H9 (cell line): ENCODE results near the gene UGT1A6. TPM values are rescaled to one million over a fixed set of nuclear protein-coding genes. Genes with fewer than 3 reads are reported as not detected.

Experiments used
- DNase-seq: peaks from one replicate; pipeline ENCODE4 v3.0.0-alpha.2; 2017
- H2AFZ ChIP-seq: one replicate; pipeline ENCODE4 v1.6.1; 2013; ENCODE audit warnings: mild to moderate bottlenecking, low read length, control low read depth, moderate library complexity
- H2AK5ac ChIP-seq: 2 replicates; pipeline ENCODE4 v1.6.1; 2013; ENCODE audit warnings: low read length, control low read depth, mixed read lengths; ENCODE audit not compliant: insufficient read length
- H2BK120ac ChIP-seq: one replicate; pipeline ENCODE4 v1.6.1; 2013; ENCODE audit warnings: low read depth, mild to moderate bottlenecking, low read length, control low read depth, inconsistent platforms; ENCODE audit not compliant: poor library complexity, severe bottlenecking
- H2BK12ac ChIP-seq: 2 replicates; pipeline ENCODE4 v1.6.1; 2013; ENCODE audit warnings: low read length, control low read depth, mixed read lengths, low read depth; ENCODE audit not compliant: insufficient read length
- H2BK15ac ChIP-seq: 2 replicates; pipeline ENCODE4 v1.6.1; 2013; ENCODE audit warnings: low read depth, low read length, control low read depth
- H2BK20ac ChIP-seq: one replicate; pipeline ENCODE4 v1.6.1; 2013; ENCODE audit warnings: low read depth, mild to moderate bottlenecking, low read length, control low read depth, inconsistent platforms; ENCODE audit not compliant: poor library complexity, severe bottlenecking
- H2BK5ac ChIP-seq: 2 replicates; pipeline ENCODE4 v1.6.1; 2013; ENCODE audit warnings: low read length, control low read depth, mixed read lengths; ENCODE audit not compliant: insufficient read length
- H3K14ac ChIP-seq: 2 replicates; pipeline ENCODE4 v1.6.1; 2013; ENCODE audit warnings: low read length, control low read depth; ENCODE audit not compliant: insufficient read depth
- H3K18ac ChIP-seq: 2 replicates; pipeline ENCODE4 v1.6.1; 2013; ENCODE audit warnings: low read depth, mild to moderate bottlenecking, mixed read lengths, low read length, control low read depth; ENCODE audit not compliant: insufficient read length
- H3K23ac ChIP-seq: 2 replicates; pipeline ENCODE4 v1.6.1; 2013; ENCODE audit warnings: low read length, control low read depth, mixed read lengths, low read depth; ENCODE audit not compliant: insufficient read length
- H3K23me2 ChIP-seq: 2 replicates; pipeline ENCODE4 v1.6.1; 2013; ENCODE audit warnings: low read depth, mild to moderate bottlenecking, mixed read lengths, low read length, control low read depth; ENCODE audit not compliant: insufficient read length, poor library complexity, severe bottlenecking
- H3K27ac ChIP-seq: 2 replicates; pipeline ENCODE4 v1.5.1; 2013; ENCODE audit warnings: low read length, control low read depth, mixed read lengths, low read depth; ENCODE audit not compliant: insufficient read length
- H3K27me3 ChIP-seq: 2 replicates; pipeline ENCODE4 v1.6.1; 2013; ENCODE audit warnings: low read length, control low read depth, inconsistent platforms; ENCODE audit not compliant: insufficient read depth
- H3K4ac ChIP-seq: 2 replicates; pipeline ENCODE4 v1.6.1; 2013; ENCODE audit warnings: low read depth, mild to moderate bottlenecking, control low read depth, inconsistent platforms, low read length, moderate library complexity
- H3K4me1 ChIP-seq: 2 replicates; pipeline ENCODE4 v1.6.1; 2013; ENCODE audit warnings: low read length, control low read depth, inconsistent platforms; ENCODE audit not compliant: insufficient read depth
- H3K4me2 ChIP-seq: 2 replicates; pipeline ENCODE4 v1.6.1; 2013; ENCODE audit warnings: low read length, control low read depth, mixed read lengths; ENCODE audit not compliant: insufficient read length, insufficient read depth
- H3K56ac ChIP-seq: 2 replicates; pipeline ENCODE4 v1.6.1; 2013; ENCODE audit warnings: low read depth, mild to moderate bottlenecking, mixed read lengths, low read length, control low read depth; ENCODE audit not compliant: insufficient read length
- H3K79me1 ChIP-seq: 2 replicates; pipeline ENCODE4 v1.6.1; 2013; ENCODE audit warnings: low read depth, mild to moderate bottlenecking, moderate library complexity, low read length, control low read depth, inconsistent platforms; ENCODE audit not compliant: insufficient read depth, poor library complexity, severe bottlenecking
- H3K79me2 ChIP-seq: 2 replicates; pipeline ENCODE4 v1.6.1; 2013; ENCODE audit warnings: low read length, control low read depth, inconsistent platforms; ENCODE audit not compliant: insufficient read depth
- H3K9ac ChIP-seq: 2 replicates; pipeline ENCODE4 v1.6.1; 2013; ENCODE audit warnings: low read length, control low read depth, mixed read lengths; ENCODE audit not compliant: insufficient read length; ENCODE audit errors: extremely low read depth
- H3K9me3 ChIP-seq: one replicate; pipeline ENCODE4 v1.6.1; 2013; ENCODE audit warnings: low read depth, low read length, inconsistent platforms; ENCODE audit not compliant: control insufficient read depth
- H3T11ph ChIP-seq: one replicate; pipeline ENCODE4 v1.6.1; 2013; ENCODE audit warnings: mild to moderate bottlenecking, low read length, control low read depth, inconsistent platforms
- H4K20me1 ChIP-seq: one replicate; pipeline ENCODE4 v1.6.1; 2013; ENCODE audit not compliant: control insufficient read depth, insufficient read length, insufficient read depth
- H4K5ac ChIP-seq: 2 replicates; pipeline ENCODE4 v1.6.1; 2013; ENCODE audit warnings: low read depth, mild to moderate bottlenecking, mixed read lengths, low read length, control low read depth; ENCODE audit not compliant: insufficient read length
- H4K8ac ChIP-seq: replicated peaks from 2 replicates; pipeline ENCODE4 v1.6.1; 2013; ENCODE audit warnings: low read length, control low read depth, mixed read lengths, low read depth; ENCODE audit not compliant: insufficient read length
- H4K91ac ChIP-seq: 2 replicates; pipeline ENCODE4 v1.6.1; 2013; ENCODE audit warnings: low read depth, mild to moderate bottlenecking, moderate library complexity, mixed read lengths, low read length, control low read depth; ENCODE audit not compliant: insufficient read length
- H3K27ac Mint-ChIP-seq, 3 experiments: 2 replicates in 2 of 3; 3 replicates in 1 of 3; pipeline ENCODE4 v1.8.0; 2020 to 2021; ENCODE audit warnings: mixed read lengths in 3 of 3, mild to moderate bottlenecking in 1 of 3, moderate library complexity in 1 of 3
- H3K27me3 Mint-ChIP-seq: 2 replicates; pipeline ENCODE4 v1.8.0; 2021; ENCODE audit warnings: low read depth, mild to moderate bottlenecking, moderate library complexity, mixed read lengths
- H3K36me3 Mint-ChIP-seq, 3 experiments: 2 replicates in 2 of 3; 3 replicates in 1 of 3; pipeline ENCODE4 v1.8.0; 2020 to 2021; ENCODE audit warnings: low read depth in 3 of 3, mixed read lengths in 3 of 3; ENCODE audit not compliant: insufficient read depth in 1 of 3
- H3K4me1 Mint-ChIP-seq, 2 experiments: 2 replicates each; pipeline ENCODE4 v1.8.0; 2020; ENCODE audit warnings: mixed read lengths in 2 of 2
- H3K4me3 Mint-ChIP-seq, 2 experiments: 2 replicates in 1 of 2; 3 replicates in 1 of 2; pipeline ENCODE4 v1.8.0; 2020 to 2021; ENCODE audit warnings: mild to moderate bottlenecking in 2 of 2, mixed read lengths in 2 of 2, moderate library complexity in 1 of 2
- H3K9me3 Mint-ChIP-seq, 2 experiments: 2 replicates in 1 of 2; 3 replicates in 1 of 2; pipeline ENCODE4 v1.8.0; 2020; ENCODE audit warnings: mild to moderate bottlenecking in 2 of 2, mixed read lengths in 2 of 2, moderate library complexity in 1 of 2
- CTCF ChIP-seq: fragments of 200-600 bp; sonication (generic); conservative IDR thresholded peaks from 3 replicates; pipeline ENCODE4 v1.8.0; 2021; ENCODE audit warnings: antibody characterized with exemption, mild to moderate bottlenecking
- WGBS: extraction: QIAGEN DNeasy Blood & Tissue Kit; methylation state at CpG from one replicate; pipeline ENCODE4 v1.1.7; 2013; ENCODE audit warnings: missing lambda C conversion rate, low lambda C conversion rate, mixed read lengths; ENCODE audit not compliant: insufficient read length; ENCODE audit errors: extremely low coverage; 5-methylcytosine and 5-hydroxymethylcytosine counted together
- total RNA-seq: library from RNA; stranded (reverse); gene quantifications from 2 replicates; pipeline ENCODE4 v1.2.1, GENCODE V29; 2021

Gene UGT1A6
- total RNA-seq, 1 experiment from 2014 or later, result not detected

- no peak overlapping the region for H4K5ac ChIP-seq
- H3K4me2 ChIP-seq, result no peak overlapping the region
- no peak overlapping the region for H3K27ac Mint-ChIP-seq
- DNase-seq, result no peak
- H2BK5ac ChIP-seq, result no peak overlapping the region
- no peak overlapping the region for H4K91ac ChIP-seq
- no peak overlapping the region for H2BK20ac ChIP-seq
- H2BK120ac ChIP-seq, result no peak overlapping the region
- no peak overlapping the region for H3K23ac ChIP-seq
- no CpG with 5 or more reads among the region's 2 CpGs for WGBS
- TF ChIP-seq CTCF, result no peak
- no peaks in the 10 kb centered on the region for H3K23me2 ChIP-seq
- H2BK15ac ChIP-seq, result no peak overlapping the region
- no peak overlapping the region for H3K9ac ChIP-seq
- no peak overlapping the region for H3K4me3 Mint-ChIP-seq
- H3T11ph ChIP-seq, result no peak overlapping the region
- no peak overlapping the region for H3K4ac ChIP-seq
- no peak overlapping the region for H2AK5ac ChIP-seq
- no peaks in the 10 kb centered on the region for H3K4me1 ChIP-seq
- peaks cover 11 to 14% of the 10 kb centered on the region in 2 experiments for H3K9me3 Mint-ChIP-seq
- H3K4me1 Mint-ChIP-seq, result no peaks in the 10 kb centered on the region
- H2BK12ac ChIP-seq, result no peak overlapping the region
- no peak overlapping the region for H3K14ac ChIP-seq
- H3K36me3 Mint-ChIP-seq, result peaks cover 0 to 7% (median 5%) of the 10 kb centered on the region in 3 experiments; a peak in 4 of 7 replicates
- no peak overlapping the region for H2AFZ ChIP-seq
- peaks cover 2% of the 10 kb centered on the region for H3K27me3 Mint-ChIP-seq
- H3K79me1 ChIP-seq, result no peaks in the 10 kb centered on the region
- H3K27me3 ChIP-seq, result no peaks in the 10 kb centered on the region
- no peaks in the 10 kb centered on the region for H3K79me2 ChIP-seq
- no peaks in the 10 kb centered on the region for H3K9me3 ChIP-seq
- H3K27ac ChIP-seq, result no peak overlapping the region
- no peaks in the 10 kb centered on the region for H4K20me1 ChIP-seq
- H4K8ac ChIP-seq, result no peak overlapping the region
- H3K56ac ChIP-seq, result no peak overlapping the region
- no peak overlapping the region for H3K18ac ChIP-seq
Measured at GRCh38 chr2:233740870-233741269, 48.2 kb downstream of the UGT1A6 start.
